ENCODE results near the gene HDLBP.

HDLBP gene

GRCh38 chr2:241234066-241234790 is 81.2 kb downstream of the HDLBP start:
- Histone ChIP-seq H3K9ac (ENCODE audit: low read depth, low read length) (no peak overlapping the region), H3K9me3 (ENCODE audit: control insufficient read depth, insufficient read depth, low read length) (no peaks in the 10 kb centered on the region), H3K36me3 (ENCODE audit: insufficient read depth, low read length) (peaks cover 29% of the 10 kb centered on the region), H3K4me1 (ENCODE audit: insufficient read depth, low read length) (no peaks in the 10 kb centered on the region)

DNA sequence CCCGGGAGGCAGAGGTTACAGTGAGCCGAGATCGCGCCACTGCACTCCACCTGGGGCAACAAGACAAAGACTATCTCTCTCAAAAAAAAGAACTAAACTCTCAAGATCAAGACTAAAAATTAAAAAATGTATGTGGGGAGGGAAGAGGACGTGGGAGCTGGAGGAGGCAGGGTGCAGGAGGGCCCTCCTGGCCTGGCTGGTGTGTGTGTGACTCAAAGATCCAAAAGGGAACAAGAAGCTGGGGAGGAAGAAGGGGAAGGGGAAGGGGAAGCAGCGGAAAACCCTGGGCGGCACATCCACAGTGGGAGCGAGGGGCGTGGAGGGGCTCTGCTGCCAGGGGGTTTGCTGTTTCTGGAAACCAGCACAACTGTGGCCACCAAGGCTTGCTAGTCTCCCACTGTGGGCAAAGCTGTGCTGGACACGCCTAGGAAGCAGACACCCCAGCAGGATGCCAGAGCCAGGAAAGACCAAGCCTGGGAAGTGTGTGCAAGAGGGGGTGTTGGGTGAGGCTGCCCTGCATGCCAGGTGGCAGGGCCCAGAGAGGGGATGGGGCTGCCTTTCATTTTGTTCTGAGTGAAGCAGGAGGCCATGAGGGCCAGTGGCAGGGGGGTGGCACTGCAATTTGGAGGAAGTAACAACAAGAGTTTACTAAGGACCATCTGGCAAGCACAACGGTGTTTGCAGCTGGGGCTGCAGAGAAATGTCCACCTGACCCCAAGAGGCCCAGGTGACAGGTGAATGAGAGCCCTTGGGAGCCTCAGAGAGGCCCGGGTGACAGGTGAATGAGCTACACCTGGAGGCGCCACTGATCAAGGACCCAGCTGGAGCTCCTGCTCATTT is 82.5 kb downstream of the HDLBP start:
- Histone ChIP-seq H3K36me3 (ENCODE audit: insufficient read depth, low read length) (peaks cover 28% of the 10 kb centered on the region), H3K9me3 (ENCODE audit: control insufficient read depth, insufficient read depth, low read length) (no peaks in the 10 kb centered on the region), H3K9ac (ENCODE audit: low read depth, low read length) (no peak overlapping the region), H3K4me1 (ENCODE audit: insufficient read depth, low read length) (no peaks in the 10 kb centered on the region)

DNA sequence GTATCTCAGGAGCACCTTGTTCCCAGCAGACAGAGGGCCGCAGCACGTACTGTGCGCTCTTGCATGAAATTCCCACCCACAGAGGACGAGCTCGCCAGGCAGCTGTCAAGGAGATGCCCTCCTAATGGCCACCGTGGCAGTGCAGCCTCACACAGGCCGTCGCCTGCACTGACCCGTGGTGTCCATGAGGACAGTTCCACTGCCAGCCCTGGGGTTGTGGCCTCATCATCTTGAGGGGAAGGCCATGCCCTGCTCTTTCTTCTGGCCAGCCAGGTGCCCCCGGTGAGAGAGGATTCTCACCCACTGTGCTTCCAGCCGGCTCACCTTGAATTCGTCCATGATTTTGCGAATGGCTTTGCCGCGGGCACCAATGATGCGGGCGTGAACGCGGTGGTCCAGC is 85.0 kb downstream of the HDLBP start:
- Histone ChIP-seq H3K9me3 (ENCODE audit: control insufficient read depth, insufficient read depth, low read length) (no peaks in the 10 kb centered on the region), H3K36me3 (ENCODE audit: insufficient read depth, low read length) (peaks cover 27% of the 10 kb centered on the region)

GRCh38 chr2:241229563-241230401 is 85.7 kb downstream of the HDLBP start:
- no peak overlapping the region for H3K9ac ChIP-seq (ENCODE audit: low read depth, low read length)
- H3K9me3 ChIP-seq (ENCODE audit: control insufficient read depth, insufficient read depth, low read length), result no peaks in the 10 kb centered on the region
- H3K4me1 ChIP-seq (ENCODE audit: insufficient read depth, low read length), result no peaks in the 10 kb centered on the region
- H3K36me3 ChIP-seq (ENCODE audit: insufficient read depth, low read length), result peaks cover 20% of the 10 kb centered on the region

More for the DNA sequence above, 85.0 kb downstream of the HDLBP start:
- no peaks in the 10 kb centered on the region for H3K4me1 ChIP-seq (ENCODE audit: insufficient read depth, low read length)
- H3K9ac ChIP-seq (ENCODE audit: low read depth, low read length), result no peak overlapping the region

DNA sequence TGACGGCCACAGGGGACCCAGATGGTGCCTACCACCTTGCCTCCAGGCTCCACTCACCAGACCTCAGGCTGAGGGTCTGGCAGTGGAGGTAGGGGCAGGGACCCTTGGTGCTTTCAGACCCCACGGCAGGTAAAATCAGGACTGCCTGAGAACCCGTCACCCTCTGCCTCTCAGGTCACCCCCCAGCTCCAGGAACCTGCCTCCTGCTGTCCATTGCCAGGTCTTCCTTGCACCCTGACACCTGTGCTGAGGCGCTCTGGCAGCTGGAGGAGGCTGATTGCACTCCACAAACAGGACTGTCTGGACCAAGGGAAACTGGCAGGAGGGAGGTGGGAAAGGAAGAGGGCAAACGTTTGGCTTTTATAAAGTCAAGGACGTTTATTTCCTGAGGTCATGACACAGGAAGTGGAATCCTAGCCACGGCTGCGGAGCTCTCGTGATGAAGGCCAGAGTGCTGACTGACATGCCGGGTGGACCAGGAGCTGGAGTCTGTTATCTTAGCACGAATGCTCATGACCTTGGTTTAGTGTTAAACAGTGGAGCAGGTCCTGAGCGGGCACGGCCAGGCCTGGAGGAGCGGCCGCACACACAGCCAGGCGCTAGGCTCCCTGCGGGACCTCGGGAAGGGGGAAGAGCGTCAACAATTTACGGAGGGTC is 86.5 kb downstream of the HDLBP start:
- Histone ChIP-seq H3K36me3 (ENCODE audit: insufficient read depth, low read length) (peaks cover 16% of the 10 kb centered on the region; the same call in 1 of the 2 replicates), H3K9ac (ENCODE audit: low read depth, low read length) (no peak overlapping the region), H3K9me3 (ENCODE audit: control insufficient read depth, insufficient read depth, low read length) (no peaks in the 10 kb centered on the region), H3K4me1 (ENCODE audit: insufficient read depth, low read length) (peaks cover 5% of the 10 kb centered on the region; the same call in 1 of the 2 replicates)

GRCh38 chr2:241228081-241228859 is 87.2 kb downstream of the HDLBP start:
- H3K36me3 ChIP-seq (ENCODE audit: insufficient read depth, low read length), result peaks cover 14% of the 10 kb centered on the region; the same call in 1 of the 2 replicates
- peaks cover 13% of the 10 kb centered on the region; the same call in 1 of the 2 replicates for H3K4me1 ChIP-seq (ENCODE audit: insufficient read depth, low read length)
- no peaks in the 10 kb centered on the region for H3K9me3 ChIP-seq (ENCODE audit: control insufficient read depth, insufficient read depth, low read length)
- H3K9ac ChIP-seq (ENCODE audit: low read depth, low read length), result no peak overlapping the region

DNA sequence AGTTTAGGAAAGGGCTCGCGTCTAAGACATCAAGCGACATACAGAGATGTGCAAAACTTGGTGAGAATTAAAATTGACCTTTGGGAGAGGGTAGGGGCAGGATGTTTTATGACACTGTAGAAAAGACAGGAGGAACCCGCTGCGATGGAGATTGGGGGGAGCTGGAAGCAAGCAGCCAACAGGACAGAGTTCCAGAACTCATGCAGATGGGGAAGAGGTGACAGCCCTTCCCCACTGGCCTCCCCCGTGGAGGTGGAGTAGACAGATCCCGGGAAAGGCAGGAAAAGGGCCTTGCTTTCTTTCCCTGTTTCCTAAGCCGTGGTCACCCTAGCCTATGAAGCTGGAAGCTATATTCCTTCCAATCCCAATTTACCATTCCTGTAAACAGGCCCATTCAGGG is 87.9 kb downstream of the HDLBP start:
- H3K36me3 ChIP-seq (ENCODE audit: insufficient read depth, low read length), result peaks cover 12% of the 10 kb centered on the region; the same call in 1 of the 2 replicates
- no peaks in the 10 kb centered on the region for H3K9me3 ChIP-seq (ENCODE audit: control insufficient read depth, insufficient read depth, low read length)
- H3K9ac ChIP-seq (ENCODE audit: low read depth, low read length), result no peak overlapping the region
- H3K4me1 ChIP-seq (ENCODE audit: insufficient read depth, low read length), result peaks cover 13% of the 10 kb centered on the region; the same call in 1 of the 2 replicates

DNA sequence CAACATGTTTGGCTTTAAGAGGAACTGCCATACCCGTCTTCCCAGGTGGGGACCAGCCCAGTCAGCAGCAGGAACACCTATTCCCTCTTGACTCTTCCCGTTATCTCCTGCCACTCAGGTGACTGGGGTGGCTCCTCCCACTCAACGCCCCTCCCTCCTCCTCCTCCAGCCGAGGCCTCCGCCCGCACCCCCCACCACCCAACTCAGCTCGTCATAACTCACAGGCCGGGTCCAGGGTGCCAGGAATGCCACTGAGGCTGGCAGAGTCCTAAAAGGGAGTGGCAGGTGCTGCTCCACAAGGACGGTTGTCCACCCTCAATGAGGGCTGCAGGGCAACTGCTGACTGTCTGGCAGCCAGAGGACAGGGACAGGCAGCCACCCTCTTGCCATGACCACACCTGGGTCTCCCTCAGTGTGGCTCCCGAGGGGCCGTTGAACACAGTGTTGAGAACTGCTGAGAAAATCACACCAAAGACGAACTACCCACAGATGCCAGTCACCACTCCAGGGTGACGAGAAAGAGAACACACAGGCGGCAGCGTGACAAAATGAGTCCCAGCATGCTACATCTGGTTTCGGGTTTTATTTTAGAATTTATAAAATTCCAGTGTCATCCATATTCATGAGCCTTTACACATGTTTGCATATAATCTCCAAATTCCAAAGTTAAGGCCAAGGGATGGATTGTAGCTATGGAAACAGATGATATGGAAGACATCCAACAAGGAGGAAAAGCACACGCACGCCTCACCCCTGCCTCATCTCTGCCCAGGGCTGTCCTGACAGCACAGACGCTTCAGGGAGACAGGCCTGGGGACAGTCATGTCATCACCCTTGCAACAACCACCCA is 88.5 kb downstream of the HDLBP start:
- peaks cover 12% of the 10 kb centered on the region; the same call in 1 of the 2 replicates for H3K36me3 ChIP-seq (ENCODE audit: insufficient read depth, low read length)

DNA sequence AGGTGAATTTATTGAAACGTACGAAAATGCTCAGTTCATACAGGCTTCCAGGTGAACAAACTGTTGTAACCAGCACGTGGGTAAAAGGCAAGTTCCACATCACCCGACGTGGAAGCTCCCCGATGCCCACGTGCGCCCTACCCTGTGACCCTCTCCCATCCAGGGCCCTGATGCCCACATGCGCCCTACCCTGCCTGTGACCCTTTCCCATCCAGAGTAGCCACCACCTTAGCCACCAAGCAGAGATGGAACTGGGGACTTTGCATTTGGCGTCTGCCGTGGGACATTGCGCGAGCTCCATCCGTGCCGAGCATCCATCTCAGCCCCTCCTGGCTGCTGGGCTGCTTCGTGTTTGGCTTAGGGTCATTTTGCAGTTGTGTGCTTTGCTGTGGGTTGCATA is 89.5 kb downstream of the HDLBP start:
- H3K36me3 ChIP-seq (ENCODE audit: insufficient read depth, low read length), result peaks cover 7% of the 10 kb centered on the region; the same call in 1 of the 2 replicates
- H3K9ac ChIP-seq (ENCODE audit: low read depth, low read length), result no peak overlapping the region
- no peaks in the 10 kb centered on the region for H3K9me3 ChIP-seq (ENCODE audit: control insufficient read depth, insufficient read depth, low read length)
- H3K4me1 ChIP-seq (ENCODE audit: insufficient read depth, low read length), result peaks cover 13% of the 10 kb centered on the region; the same call in 1 of the 2 replicates

More for the DNA sequence above, 88.5 kb downstream of the HDLBP start:
- Histone ChIP-seq H3K4me1 (ENCODE audit: insufficient read depth, low read length) (peaks cover 13% of the 10 kb centered on the region; the same call in 1 of the 2 replicates), H3K9me3 (ENCODE audit: control insufficient read depth, insufficient read depth, low read length) (no peaks in the 10 kb centered on the region), H3K9ac (ENCODE audit: low read depth, low read length) (no peak overlapping the region)

- Histone ChIP-seq H3K4me1 (ENCODE audit: insufficient read depth, low read length) (peaks cover 13% of the 10 kb centered on the region; the same call in 1 of the 2 replicates), H3K9me3 (ENCODE audit: control insufficient read depth, insufficient read depth, low read length) (no peaks in the 10 kb centered on the region), H3K9ac (ENCODE audit: low read depth, low read length) (no peak overlapping the region), H3K36me3 (ENCODE audit: insufficient read depth, low read length) (peaks cover 7% of the 10 kb centered on the region; the same call in 1 of the 2 replicates)
Measured at GRCh38 chr2:241225545-241225944, 89.9 kb downstream of the HDLBP start.

GRCh38 chr2:241224851-241225438 is 90.5 kb downstream of the HDLBP start:
- Histone ChIP-seq H3K9ac (ENCODE audit: low read depth, low read length) (no peak overlapping the region), H3K4me1 (ENCODE audit: insufficient read depth, low read length) (peaks cover 13% of the 10 kb centered on the region; the same call in 1 of the 2 replicates), H3K36me3 (ENCODE audit: insufficient read depth, low read length) (peaks cover 3% of the 10 kb centered on the region; the same call in 1 of the 2 replicates), H3K9me3 (ENCODE audit: control insufficient read depth, insufficient read depth, low read length) (no peaks in the 10 kb centered on the region)
